GM06990 (cell line): ENCODE results near the gene FSD2.

ENCODE experiments used
- DNase-seq: peaks from one replicate; pipeline ENCODE4 v3.0.0-alpha.2; 2011; ENCODE audit not compliant: insufficient read length; ENCODE audit errors: extremely low read depth
- H3K27me3 ChIP-seq: replicated peaks from 2 replicates; pipeline ENCODE4 v1.6.0; 2011; ENCODE audit warnings: low read length; ENCODE audit not compliant: control insufficient read depth, insufficient read depth
- H3K36me3 ChIP-seq: 2 replicates; pipeline ENCODE4 v1.5.1; 2011; ENCODE audit warnings: low read length; ENCODE audit not compliant: control insufficient read depth, insufficient read depth
- H3K4me3 ChIP-seq: replicated peaks from 2 replicates; pipeline ENCODE4 v1.5.1; 2011; ENCODE audit warnings: low read depth, mild to moderate bottlenecking, control low read depth, low read length
- TF ChIP-seq, protein P1 (sequence below): IDR thresholded peaks from 2 replicates; pipeline ENCODE4 v1.5.1; 2011; ENCODE audit warnings: low read length, control low read depth, mild to moderate bottlenecking, inconsistent platforms; ENCODE audit not compliant: insufficient read depth, poor library complexity, severe bottlenecking

Gene FSD2

DNA sequence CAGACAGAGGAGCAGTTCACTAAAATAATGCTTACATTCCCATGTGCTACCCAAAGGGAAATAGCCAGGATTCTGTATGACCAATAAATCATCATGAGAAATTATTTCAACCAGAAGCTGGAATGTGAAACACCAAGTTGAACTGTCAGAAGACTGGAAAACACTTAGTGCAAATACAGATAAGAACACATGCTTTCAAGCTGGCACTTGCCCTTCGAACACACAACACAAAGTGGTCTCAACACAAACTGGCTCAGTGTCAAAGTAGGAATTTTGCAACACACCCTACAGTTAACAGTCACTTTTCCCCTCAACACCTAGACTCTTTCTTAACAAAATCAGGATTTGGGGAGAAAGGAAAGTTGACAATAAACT, 1.3 kb downstream of the FSD2 start:
- H3K27me3 ChIP-seq: no peaks in the 10 kb centered on the region
- H3K4me3 ChIP-seq: no peak overlapping the region
- no peaks in the 10 kb centered on the region for H3K36me3 ChIP-seq
- DNase-seq: no peak
- TF ChIP-seq, protein P1, sequence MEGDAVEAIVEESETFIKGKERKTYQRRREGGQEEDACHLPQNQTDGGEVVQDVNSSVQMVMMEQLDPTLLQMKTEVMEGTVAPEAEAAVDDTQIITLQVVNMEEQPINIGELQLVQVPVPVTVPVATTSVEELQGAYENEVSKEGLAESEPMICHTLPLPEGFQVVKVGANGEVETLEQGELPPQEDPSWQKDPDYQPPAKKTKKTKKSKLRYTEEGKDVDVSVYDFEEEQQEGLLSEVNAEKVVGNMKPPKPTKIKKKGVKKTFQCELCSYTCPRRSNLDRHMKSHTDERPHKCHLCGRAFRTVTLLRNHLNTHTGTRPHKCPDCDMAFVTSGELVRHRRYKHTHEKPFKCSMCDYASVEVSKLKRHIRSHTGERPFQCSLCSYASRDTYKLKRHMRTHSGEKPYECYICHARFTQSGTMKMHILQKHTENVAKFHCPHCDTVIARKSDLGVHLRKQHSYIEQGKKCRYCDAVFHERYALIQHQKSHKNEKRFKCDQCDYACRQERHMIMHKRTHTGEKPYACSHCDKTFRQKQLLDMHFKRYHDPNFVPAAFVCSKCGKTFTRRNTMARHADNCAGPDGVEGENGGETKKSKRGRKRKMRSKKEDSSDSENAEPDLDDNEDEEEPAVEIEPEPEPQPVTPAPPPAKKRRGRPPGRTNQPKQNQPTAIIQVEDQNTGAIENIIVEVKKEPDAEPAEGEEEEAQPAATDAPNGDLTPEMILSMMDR: no peak

GRCh38 chr15:82803793-82804574, 1.9 kb downstream of the FSD2 start:
- DNase-seq: no peak
- Histone ChIP-seq H3K36me3 (no peaks in the 10 kb centered on the region), H3K27me3 (no peaks in the 10 kb centered on the region), H3K4me3 (no peak overlapping the region)
- TF ChIP-seq, protein P1: no peak

- H3K4me3 ChIP-seq: no peak overlapping the region
- H3K27me3 ChIP-seq: no peaks in the 10 kb centered on the region
- TF ChIP-seq, protein P1: no peak
- no peaks in the 10 kb centered on the region for H3K36me3 ChIP-seq
- DNase-seq: no peak
Observed at GRCh38 chr15:82802497-82802896, 3.4 kb downstream of the FSD2 start.

- no peak for DNase-seq
- no peaks in the 10 kb centered on the region for H3K36me3 ChIP-seq
- H3K4me3 ChIP-seq: no peak overlapping the region
- TF ChIP-seq, protein P1: no peak
- no peaks in the 10 kb centered on the region for H3K27me3 ChIP-seq
Observed at GRCh38 chr15:82799183-82799841, 6.6 kb downstream of the FSD2 start.

DNA sequence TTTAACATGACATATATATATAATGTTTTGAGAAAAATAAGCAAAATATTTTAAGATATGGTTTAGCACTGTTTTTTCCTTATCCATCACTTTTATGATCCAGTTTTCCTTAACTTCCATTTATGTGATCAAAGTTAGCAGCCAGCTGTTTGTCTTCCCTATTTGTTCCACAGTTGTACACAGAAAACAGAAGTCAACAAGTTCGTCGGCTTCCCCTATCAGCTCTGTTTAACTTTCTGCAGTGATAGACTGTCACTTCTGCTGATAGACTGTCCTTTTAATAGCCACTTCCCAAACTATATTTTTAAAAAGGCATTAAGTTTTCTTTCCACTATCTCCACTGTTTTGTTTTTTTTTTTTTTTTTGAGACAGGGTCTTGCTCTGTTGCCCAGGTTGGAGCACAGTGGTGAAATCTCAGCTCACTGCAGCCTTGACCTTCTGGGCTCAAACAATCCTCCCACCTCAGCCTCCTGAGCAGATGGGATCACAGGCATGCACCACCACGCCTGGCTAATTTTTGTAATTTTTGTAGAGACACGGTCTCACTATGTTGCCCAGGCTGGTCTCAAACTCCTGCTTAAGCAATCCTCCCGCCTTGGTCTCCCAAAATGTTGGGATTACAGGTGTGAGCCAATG, 7.2 kb downstream of the FSD2 start:
- Histone ChIP-seq H3K4me3 (no peak overlapping the region), H3K27me3 (no peaks in the 10 kb centered on the region), H3K36me3 (no peaks in the 10 kb centered on the region)
- TF ChIP-seq, protein P1: no peak
- no peak for DNase-seq
